RWPE2 (cell line): ENCODE results near the gene RPLP2.

Source experiments
- ATAC-seq: fragments of 200-7000 bp; cut with Tn5 transposase; 3 replicates; pipeline ENCODE4 v1.9.1; 2021; ENCODE audit warnings: low read depth
- DNase-seq: peaks from one replicate; pipeline ENCODE4 v3.0.0-alpha.2; 2020; ENCODE audit warnings: low spot score
- H3K27ac ChIP-seq: fragments of 450-650 bp; 2 replicates; pipeline ENCODE4 v1.5.1; 2017; ENCODE audit warnings: mild to moderate bottlenecking; ENCODE audit not compliant: poor library complexity, severe bottlenecking
- H3K27me3 ChIP-seq: fragments of 250-450 bp; sonication (Bioruptor Pico); 2 replicates; pipeline ENCODE4 v1.5.1; 2021; ENCODE audit warnings: mild to moderate bottlenecking, moderate library complexity; ENCODE audit not compliant: insufficient read depth, poor library complexity, severe bottlenecking
- H3K36me3 ChIP-seq: fragments of 250-450 bp; sonication (Bioruptor Pico); 2 replicates; pipeline ENCODE4 v1.5.1; 2020; ENCODE audit warnings: low read depth, mild to moderate bottlenecking, moderate library complexity
- H3K4me1 ChIP-seq: fragments of 250-450 bp; sonication (Bioruptor Pico); 2 replicates; pipeline ENCODE4 v1.5.1; 2021; ENCODE audit warnings: mild to moderate bottlenecking, moderate library complexity; ENCODE audit not compliant: insufficient read depth, poor library complexity, severe bottlenecking
- H3K4me3 ChIP-seq: fragments of 250-450 bp; sonication (Bioruptor Pico); 2 replicates; pipeline ENCODE4 v1.5.1; 2021; ENCODE audit warnings: mild to moderate bottlenecking, moderate library complexity; ENCODE audit not compliant: severe bottlenecking
- H3K9me3 ChIP-seq: fragments of 250-450 bp; sonication (Bioruptor Pico); 2 replicates; pipeline ENCODE4 v1.5.1; 2021; ENCODE audit warnings: mild to moderate bottlenecking, moderate library complexity; ENCODE audit not compliant: severe bottlenecking
- CTCF ChIP-seq: fragments of 450-650 bp; IDR thresholded peaks from one replicate; pipeline ENCODE4 v1.5.1; 2017; ENCODE audit warnings: mild to moderate bottlenecking, moderate library complexity; ENCODE audit not compliant: poor library complexity, severe bottlenecking

The RPLP2 gene

DNA sequence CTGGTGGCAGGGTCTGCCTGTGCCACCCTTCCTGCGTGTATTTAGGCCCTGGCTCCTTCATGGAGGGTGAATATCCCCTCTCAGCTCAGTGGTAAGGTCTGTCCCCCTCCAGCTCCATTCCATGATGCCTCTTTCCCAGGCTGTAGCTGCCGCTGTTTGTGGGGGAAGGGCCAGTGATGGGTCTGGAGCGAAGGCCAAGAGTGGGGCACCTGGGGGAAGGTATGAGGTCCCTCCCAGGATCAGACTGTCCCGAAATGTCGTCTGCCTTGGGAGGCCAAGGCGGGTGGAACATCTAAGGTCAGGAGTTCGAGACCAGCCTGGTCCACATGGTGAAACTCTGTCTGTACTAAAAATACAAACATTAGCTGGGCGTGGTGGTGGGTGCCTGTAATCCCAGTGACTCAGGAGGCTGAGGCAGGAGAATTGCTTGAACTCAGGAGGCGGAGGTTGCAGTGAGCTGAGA lies 24.1 kb downstream of the RPLP2 start:
- DNase-seq: no peak

DNA sequence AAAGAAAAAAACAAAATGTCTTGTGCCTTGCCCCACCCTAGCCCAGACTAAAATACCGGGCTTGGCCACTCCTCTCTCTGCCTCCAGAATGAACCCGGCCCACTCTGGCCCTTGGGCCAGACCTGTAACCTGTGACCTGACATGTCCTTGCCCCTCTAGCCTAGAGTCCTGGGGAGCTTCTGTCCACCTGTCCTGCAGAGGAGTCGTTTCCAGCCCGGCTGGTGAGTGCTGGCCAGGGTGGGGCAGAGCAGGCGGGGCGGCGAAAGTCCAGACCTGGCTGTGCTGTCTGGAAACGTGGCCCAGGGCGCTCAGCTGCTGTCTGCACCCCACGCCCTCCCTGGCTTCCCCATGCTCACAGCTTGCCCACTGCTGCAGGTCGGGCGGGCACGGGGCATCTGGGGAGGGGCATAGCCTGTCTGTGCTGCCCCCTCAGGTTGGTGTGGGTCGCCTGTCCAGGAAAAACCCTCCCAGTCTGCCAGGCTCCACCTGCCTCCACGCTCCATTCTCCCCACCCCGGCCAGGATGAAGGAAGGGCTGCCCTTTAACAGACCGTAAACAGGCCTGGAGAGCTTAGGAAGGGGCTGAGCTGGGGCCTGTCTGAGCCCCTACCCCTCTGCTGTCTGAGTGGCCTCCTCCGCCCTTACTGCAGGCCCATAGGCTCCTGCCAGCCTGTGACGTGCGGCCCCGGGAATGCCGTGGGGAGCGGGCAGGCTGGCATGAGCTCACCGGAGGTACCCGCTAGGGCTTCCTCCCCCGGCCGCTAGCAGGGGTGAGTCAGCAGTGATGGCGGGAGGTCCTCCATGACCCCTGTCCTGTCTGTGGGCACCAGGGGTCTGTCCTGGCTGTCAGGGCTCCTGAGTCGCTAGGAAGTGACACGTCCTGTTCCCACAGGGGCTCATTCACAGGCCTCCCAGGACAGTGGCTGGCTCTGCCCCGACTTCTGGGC lies 24.9 kb downstream of the RPLP2 start:
- Histone ChIP-seq H3K27ac (peak overlapping the region; percentile 97), H3K4me3 (peak overlapping the region; percentile 95), H3K27me3 (peaks cover 3% of the 10 kb centered on the region), H3K36me3 (peaks cover 37% of the 10 kb centered on the region), H3K4me1 (peaks cover 10% of the 10 kb centered on the region), H3K9me3 (no peaks in the 10 kb centered on the region)
- peak; percentile 66 for ATAC-seq
- no peak for TF ChIP-seq CTCF
- peak; percentile 96 for DNase-seq

More for the DNA sequence above, 24.1 kb downstream of the RPLP2 start:
- Histone ChIP-seq H3K36me3 (peaks cover 29% of the 10 kb centered on the region), H3K4me3 (peak overlapping the region; percentile 95), H3K4me1 (peaks cover 10% of the 10 kb centered on the region), H3K27me3 (peaks cover 8% of the 10 kb centered on the region), H3K9me3 (no peaks in the 10 kb centered on the region), H3K27ac (peak overlapping the region; percentile 97)
- ATAC-seq: no peak
- TF ChIP-seq CTCF: no peak

DNA sequence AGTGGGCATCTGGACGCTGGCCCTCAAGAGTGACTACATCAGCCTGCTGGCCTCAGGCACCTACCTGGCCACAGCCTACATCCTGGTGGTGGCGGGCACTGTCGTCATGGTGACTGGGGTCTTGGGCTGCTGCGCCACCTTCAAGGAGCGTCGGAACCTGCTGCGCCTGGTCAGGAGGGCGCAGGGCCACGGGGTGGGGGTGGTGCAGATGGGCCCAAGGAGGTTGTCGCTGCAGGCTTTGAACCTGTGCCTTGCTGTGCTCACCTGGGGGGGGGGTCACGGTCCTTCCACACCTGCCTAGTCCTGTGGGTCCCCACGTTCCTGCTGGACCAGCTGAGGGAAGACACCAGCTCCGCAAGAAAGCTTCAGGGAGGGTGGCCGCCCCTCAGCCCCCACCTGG lies 26.5 kb downstream of the RPLP2 start:
- H3K36me3 ChIP-seq: peaks cover 53% of the 10 kb centered on the region
- no peaks in the 10 kb centered on the region for H3K9me3 ChIP-seq
- no peaks in the 10 kb centered on the region for H3K27me3 ChIP-seq
- ATAC-seq: no peak
- H3K4me1 ChIP-seq: peaks cover 14% of the 10 kb centered on the region
- no peak for DNase-seq
- peak overlapping the region; percentile 97 for H3K27ac ChIP-seq
- TF ChIP-seq CTCF: no peak
- H3K4me3 ChIP-seq: no peak overlapping the region

- H3K36me3 ChIP-seq: peaks cover 56% of the 10 kb centered on the region
- no peaks in the 10 kb centered on the region for H3K9me3 ChIP-seq
- TF ChIP-seq CTCF: no peak
- H3K4me1 ChIP-seq: peaks cover 14% of the 10 kb centered on the region
- ATAC-seq: no peak
- no peak overlapping the region for H3K4me3 ChIP-seq
- no peak for DNase-seq
- peak overlapping the region; percentile 97 for H3K27ac ChIP-seq
- no peaks in the 10 kb centered on the region for H3K27me3 ChIP-seq
Measured at GRCh38 chr11:836700-837099, 26.9 kb downstream of the RPLP2 start.
